Endothelial cell of umbilical vein (primary cell): ENCODE measurements around the gene CTTNBP2.

ENCODE experiments used
- EZH2 ChIP-seq: IDR thresholded peaks from 2 replicates; pipeline ENCODE4 v1.6.1; 2012; ENCODE audit warnings: borderline replicate concordance, low read depth, mild to moderate bottlenecking, moderate library complexity, low read length, inconsistent platforms; ENCODE audit not compliant: severe bottlenecking
- FOS ChIP-seq: IDR thresholded peaks from 2 replicates; pipeline ENCODE4 v1.6.1; 2011; ENCODE audit warnings: mild to moderate bottlenecking, low read length, moderate library complexity, borderline replicate concordance; ENCODE audit not compliant: insufficient read depth
- GATA2 ChIP-seq: IDR thresholded peaks from 2 replicates; pipeline ENCODE4 v1.7.0; 2011; ENCODE audit warnings: low read depth, mild to moderate bottlenecking, moderate library complexity, mixed read lengths, low read length; ENCODE audit not compliant: insufficient read length, insufficient read depth
- JUN ChIP-seq: IDR thresholded peaks from 2 replicates; pipeline ENCODE4 v1.6.1; 2011; ENCODE audit warnings: borderline replicate concordance, low read depth; ENCODE audit not compliant: insufficient read length, insufficient read depth
- POLR2A ChIP-seq: IDR thresholded peaks from 2 replicates; pipeline ENCODE4 v1.6.1; 2012; ENCODE audit warnings: low read depth, mild to moderate bottlenecking, control low read depth, low read length
- POLR2AphosphoS5 ChIP-seq: IDR thresholded peaks from 2 replicates; pipeline ENCODE4 v1.6.1; 2012; ENCODE audit warnings: low read depth, mild to moderate bottlenecking, control low read depth, low read length, moderate library complexity; ENCODE audit not compliant: insufficient read depth
- TF ChIP-seq, protein P1 (sequence below), 2 donors: IDR thresholded peaks; 1 replicate in 1 of 2; 2 replicates in 1 of 2; pipeline ENCODE4 v1.5.1; 2011; ENCODE audit warnings: low read length in 2 of 2, mild to moderate bottlenecking in 2 of 2, moderate library complexity in 2 of 2, control low read depth in 1 of 2, inconsistent platforms in 1 of 2, low read depth in 1 of 2; ENCODE audit not compliant: insufficient read depth in 1 of 2; ENCODE audit errors: extremely low read depth in 1 of 2
- TF ChIP-seq, protein P2 (sequence below): IDR thresholded peaks from 2 replicates; pipeline ENCODE4 v1.6.1; 2011; ENCODE audit not compliant: insufficient read depth, insufficient read length

DNA sequence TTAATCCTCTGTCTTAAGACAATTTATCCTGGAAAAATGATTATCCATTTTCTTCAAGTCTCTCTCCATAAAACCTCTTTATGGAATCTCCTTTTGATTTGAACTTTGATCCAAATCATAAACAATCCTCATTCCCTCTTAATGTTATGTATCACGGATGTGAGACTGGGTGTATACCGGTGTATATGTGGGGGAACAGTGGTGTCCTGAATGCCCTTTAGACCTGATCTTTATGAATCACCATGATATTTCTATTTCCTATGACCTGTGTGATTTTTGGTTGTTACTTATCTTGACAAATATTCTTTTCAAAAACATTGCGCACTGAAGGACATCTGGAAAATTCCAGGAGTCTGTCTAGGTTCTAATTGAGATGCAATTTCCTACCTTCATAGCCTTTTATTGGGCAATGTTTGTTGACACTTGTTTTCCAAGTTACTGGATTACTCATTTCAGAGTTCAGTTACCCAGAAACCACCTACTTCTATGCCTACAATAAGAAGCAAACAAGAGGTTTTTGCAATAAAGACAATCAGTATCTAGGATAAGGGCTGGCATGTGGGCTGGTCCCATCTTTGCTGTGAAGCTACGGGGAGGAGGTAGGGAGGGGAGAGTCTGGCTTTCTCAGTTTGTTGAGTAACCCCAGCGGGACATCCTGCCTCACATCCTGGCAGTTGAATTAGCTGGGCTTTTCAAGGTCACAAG is 190.4 kb downstream of the CTTNBP2 start:
- TF ChIP-seq POLR2A (no peak), EZH2 (no peak), POLR2AphosphoS5 (no peak), GATA2 (no peak), FOS (no peak), JUN (no peak)
- TF ChIP-seq, protein P1, sequence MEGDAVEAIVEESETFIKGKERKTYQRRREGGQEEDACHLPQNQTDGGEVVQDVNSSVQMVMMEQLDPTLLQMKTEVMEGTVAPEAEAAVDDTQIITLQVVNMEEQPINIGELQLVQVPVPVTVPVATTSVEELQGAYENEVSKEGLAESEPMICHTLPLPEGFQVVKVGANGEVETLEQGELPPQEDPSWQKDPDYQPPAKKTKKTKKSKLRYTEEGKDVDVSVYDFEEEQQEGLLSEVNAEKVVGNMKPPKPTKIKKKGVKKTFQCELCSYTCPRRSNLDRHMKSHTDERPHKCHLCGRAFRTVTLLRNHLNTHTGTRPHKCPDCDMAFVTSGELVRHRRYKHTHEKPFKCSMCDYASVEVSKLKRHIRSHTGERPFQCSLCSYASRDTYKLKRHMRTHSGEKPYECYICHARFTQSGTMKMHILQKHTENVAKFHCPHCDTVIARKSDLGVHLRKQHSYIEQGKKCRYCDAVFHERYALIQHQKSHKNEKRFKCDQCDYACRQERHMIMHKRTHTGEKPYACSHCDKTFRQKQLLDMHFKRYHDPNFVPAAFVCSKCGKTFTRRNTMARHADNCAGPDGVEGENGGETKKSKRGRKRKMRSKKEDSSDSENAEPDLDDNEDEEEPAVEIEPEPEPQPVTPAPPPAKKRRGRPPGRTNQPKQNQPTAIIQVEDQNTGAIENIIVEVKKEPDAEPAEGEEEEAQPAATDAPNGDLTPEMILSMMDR (IDR thresholded peaks at IDR 0.05; ENCODE audit: extremely low read depth in 1 of 2, insufficient read depth in 1 of 2, low read depth in 1 of 2, low read length in 2 of 2) = no peak
- TF ChIP-seq, protein P2, sequence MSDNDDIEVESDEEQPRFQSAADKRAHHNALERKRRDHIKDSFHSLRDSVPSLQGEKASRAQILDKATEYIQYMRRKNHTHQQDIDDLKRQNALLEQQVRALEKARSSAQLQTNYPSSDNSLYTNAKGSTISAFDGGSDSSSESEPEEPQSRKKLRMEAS = no peak
